HG02885 (cell line): Measurements from ENCODE around the gene GEN1.

ENCODE experiments used
- ATAC-seq: cut with Tn5 transposase; IDR thresholded peaks from one replicate; pipeline ENCODE4 v1.9.1; 2021; ENCODE audit warnings: mild to moderate bottlenecking; ENCODE audit not compliant: unreplicated experiment, poor library complexity

The GEN1 gene, protein sequence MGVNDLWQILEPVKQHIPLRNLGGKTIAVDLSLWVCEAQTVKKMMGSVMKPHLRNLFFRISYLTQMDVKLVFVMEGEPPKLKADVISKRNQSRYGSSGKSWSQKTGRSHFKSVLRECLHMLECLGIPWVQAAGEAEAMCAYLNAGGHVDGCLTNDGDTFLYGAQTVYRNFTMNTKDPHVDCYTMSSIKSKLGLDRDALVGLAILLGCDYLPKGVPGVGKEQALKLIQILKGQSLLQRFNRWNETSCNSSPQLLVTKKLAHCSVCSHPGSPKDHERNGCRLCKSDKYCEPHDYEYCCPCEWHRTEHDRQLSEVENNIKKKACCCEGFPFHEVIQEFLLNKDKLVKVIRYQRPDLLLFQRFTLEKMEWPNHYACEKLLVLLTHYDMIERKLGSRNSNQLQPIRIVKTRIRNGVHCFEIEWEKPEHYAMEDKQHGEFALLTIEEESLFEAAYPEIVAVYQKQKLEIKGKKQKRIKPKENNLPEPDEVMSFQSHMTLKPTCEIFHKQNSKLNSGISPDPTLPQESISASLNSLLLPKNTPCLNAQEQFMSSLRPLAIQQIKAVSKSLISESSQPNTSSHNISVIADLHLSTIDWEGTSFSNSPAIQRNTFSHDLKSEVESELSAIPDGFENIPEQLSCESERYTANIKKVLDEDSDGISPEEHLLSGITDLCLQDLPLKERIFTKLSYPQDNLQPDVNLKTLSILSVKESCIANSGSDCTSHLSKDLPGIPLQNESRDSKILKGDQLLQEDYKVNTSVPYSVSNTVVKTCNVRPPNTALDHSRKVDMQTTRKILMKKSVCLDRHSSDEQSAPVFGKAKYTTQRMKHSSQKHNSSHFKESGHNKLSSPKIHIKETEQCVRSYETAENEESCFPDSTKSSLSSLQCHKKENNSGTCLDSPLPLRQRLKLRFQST

DNA sequence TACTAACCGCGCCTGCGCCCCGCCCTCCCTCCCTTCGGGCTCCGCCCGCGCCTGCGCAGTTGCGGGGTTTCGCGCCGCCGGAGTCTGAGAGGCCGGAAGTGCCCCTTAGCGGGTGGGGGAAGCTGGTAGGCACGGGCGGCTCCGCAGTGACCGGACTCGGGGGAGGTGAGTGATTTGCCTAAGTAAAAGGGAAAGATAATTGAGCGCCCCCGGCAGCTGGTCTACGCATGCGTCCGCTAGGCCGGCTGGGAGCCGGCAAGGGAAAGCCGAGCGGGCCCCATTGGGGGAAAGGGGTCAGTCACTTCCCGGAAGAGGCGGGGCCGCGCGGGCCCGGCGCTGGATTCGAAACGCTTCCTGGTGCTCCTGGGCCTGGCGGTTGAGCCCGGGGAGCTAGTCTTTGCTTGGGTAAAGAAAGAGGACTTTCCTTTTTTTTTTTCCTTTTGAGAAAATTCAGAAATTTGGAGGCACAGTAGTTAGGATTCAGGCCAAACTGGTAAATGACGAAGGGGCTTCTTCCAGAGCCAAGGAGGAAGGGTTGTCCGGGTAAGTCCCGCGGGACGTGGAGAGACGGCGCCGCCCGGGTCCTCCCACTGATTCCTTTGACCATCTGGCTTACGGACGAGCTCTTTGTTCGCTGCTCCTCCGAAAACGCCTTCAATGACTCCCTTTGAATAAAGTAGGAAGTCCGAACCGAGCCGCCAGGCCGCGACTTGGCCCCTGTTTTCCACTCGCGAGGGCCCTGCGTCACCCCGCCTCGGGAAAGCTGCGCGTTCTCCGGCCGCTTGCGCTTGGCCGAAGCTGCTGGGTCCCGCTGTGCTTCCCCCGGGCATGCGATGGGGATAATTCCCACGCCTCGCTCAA lies at the start of gene GEN1, which contains the start of gene SMC6:
Gene GEN1, plus strand, starts transcription at position 336 of the 861 bp plus-strand sequence. CDS start 5,806 bp downstream, outside the sequence.
Gene SMC6, minus strand, starts transcription at position 8 of the 861 bp plus-strand sequence. CDS start 7,864 bp downstream, outside the sequence.
- peak; percentile 70 for ATAC-seq

DNA sequence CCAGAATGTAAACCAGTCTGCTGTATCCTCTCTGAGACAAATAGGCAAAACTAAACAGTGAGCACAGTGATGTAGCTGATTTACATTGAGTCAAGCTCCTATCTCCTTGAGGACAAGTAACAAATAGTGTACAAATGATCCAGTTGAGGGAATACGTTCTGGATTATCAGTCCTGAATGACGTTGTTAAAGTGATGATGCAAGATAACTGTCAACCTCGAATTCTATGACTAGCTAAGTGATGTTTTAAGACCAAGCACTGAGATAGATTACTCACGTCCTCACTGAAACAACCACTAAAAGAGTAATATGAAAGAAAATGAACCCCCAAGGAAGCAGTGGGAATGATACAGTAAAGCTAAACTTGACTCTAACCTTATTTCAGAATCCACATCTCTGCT lies 47.1 kb upstream of the GEN1 start:
- ATAC-seq: no peak

DNA sequence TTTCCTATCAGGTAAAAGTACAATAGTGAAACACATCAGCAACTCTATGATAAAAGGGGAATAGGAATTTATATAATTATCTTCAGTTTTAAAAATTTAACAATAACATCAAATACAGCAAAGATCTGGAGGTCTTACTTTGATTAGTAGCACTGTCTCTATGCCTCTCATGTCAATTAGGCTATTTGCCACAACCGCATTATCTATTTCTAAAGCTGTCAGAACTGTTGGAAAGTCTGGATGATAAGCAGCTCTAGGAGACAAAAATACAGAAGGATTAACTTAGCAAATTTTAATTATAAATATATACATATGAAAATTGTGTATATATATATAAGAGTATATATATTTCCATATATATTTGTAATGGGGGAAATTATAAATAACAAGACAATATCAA lies 45.4 kb upstream of the GEN1 start:
- ATAC-seq: no peak

DNA sequence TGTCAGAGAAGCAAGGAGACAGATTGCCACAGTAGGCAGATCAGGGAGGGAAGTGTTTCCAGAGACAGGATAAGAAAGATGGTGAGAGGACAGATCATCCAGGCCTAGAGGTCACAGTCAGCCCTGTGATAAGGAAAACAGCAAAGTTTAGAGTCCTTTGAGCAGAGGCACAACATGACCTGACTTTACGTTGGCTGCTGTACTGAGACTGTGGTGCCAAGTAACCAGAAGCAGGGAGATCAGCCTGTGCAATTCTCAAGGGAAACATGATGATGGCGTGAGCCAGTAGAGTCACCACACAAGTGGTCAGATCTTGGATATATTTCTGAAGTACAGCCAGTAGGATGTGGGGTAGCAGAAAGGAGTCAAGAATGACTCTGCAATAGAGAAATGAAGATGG lies 44.0 kb upstream of the GEN1 start:
- no peak for ATAC-seq

DNA sequence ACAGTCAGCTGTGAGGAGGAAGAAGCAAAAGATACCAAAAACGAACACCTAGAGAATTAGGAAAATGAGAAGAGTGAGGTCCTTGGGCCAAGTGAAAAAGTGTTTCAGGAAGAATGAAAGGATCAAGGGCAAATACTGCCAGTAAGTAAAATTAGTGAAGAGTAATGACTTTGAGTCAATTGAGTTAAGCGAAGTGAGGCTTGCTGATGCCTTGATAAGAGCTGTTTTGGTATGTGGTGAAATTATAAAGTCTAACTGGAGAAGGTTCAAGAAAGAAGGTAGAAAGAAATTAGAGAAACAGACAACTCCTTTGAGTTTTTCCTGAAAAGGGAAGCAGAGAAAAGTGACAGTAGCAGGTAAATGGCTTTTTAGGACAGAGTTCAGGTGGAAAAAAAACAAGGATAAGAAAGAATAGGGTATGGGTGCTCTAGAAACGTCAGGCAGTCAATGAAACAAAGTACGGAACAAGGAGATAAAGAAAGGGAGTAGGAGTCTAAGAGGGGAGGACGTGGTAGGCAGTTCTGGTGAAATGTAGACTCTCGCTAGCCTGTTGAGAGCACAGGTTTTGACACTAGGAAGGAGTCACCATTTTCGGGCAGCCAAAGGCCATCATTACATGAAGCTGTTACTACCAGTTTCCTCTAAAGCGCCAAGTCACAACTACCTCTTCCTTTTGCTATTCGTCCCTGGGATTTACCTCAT lies 43.2 kb upstream of the GEN1 start:
- ATAC-seq: no peak

DNA sequence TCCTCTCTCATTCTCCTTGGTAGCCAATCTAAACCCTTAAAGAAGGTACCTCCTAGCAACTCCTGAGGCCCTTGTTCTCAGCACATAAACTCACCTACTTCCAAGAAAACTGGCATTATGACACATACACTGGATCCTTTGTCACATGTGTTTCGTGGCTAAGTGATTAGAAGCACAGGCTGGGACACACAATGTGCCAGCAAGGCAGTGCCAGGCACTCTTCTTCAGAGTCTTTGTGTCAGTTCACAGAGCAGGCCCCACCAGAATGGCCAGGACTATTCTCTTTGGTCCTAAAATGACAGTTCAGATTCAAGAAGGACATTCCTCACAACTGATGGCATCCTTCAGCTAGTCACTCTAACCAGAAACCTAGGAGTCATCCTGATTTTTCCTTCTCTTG lies 40.6 kb upstream of the GEN1 start:
- no peak for ATAC-seq

DNA sequence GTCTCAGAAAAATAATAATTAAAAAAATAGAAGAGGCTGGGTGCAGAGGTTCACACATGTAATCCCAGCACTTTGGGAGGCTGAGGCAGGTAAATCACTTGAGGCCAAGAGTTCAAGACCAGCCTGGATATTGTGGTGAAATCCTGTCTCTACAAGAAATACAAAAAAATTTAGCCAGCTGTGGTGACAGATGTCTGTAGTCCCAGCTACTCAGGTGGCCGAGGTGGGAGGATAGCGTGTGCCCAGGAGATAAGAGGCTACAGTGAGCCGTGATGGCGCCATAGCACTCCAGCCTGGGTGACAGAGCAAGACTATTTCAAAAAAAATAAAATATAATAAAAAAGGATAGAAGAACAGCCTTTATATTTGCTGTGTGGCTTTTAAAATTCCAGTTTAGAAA lies 36.3 kb upstream of the GEN1 start:
- no peak for ATAC-seq

DNA sequence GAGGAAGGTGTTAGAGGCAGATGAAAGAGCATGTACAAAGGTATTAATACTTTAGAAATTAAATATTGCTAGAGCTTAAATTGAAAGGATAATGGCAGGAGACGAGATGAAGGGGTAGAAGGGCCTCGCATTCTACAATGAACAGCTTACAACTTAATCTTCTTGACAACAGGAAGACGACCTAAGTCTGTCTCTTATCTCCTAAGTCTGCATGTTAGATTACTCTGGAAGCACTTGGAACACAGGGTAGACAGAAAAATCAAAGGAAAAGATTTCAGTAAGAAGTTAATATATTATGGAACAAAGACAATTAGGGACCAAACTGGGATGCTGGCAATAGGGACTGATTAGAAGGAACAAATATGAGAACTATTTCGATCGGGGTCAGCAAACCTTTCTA lies 35.2 kb upstream of the GEN1 start:
- no peak for ATAC-seq

DNA sequence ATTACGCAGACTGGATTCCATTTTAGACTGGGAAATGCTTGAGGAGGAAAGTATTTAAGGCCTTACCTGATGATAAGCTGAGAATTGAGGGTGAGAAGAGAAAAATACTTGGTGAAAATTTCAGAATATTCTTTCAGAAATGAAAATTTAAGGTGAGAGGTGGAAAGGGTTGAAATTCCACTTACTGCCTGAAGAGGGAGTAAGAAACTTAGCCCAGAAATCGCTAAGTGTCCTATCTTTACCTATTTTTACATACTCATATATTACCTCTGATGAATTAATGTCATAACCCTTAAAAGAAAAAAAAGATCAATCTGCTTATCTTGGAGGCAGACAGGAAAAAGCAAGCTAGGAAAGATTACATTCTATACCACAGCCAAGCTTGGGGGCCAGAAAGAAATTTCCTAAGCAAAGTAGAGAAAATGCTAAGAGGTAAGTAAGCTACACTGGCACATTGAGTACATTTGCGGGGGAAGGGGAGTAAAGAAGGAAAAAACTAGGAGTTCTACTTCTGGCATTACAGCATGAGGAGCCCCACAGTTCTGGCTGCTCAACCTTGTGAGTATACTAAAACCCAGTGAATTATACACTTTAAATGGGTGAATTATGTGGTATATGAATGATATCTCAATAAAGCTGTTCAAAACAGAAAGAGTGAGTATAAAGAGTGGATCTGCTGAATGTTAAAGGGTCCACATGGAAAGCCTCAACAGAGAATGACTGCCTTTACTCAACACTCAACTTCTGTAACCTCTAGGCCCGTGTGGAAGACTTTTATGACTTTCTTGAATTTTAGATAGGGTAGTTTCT lies 34.2 kb upstream of the GEN1 start:
- ATAC-seq: peak; percentile 71

DNA sequence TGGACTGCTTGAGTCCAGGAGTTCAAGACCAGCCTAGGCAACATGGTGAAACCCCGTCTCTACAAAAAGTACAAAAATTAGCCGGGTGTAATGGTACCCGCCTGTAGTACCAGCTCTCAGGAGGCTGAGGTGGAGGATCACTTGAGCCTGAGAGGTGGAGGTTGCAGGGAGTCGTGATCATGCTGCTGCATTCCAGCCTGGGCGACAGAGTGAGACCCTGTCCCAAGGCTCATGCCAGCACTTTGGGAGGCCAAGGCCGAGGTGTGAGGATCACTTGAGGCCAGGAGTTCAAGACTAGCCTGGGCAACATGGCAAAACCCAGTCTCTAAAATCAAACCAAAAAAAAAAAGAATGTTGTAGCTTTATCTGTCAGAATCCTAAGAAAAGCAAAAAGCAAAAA lies 25.7 kb upstream of the GEN1 start:
- ATAC-seq: no peak

DNA sequence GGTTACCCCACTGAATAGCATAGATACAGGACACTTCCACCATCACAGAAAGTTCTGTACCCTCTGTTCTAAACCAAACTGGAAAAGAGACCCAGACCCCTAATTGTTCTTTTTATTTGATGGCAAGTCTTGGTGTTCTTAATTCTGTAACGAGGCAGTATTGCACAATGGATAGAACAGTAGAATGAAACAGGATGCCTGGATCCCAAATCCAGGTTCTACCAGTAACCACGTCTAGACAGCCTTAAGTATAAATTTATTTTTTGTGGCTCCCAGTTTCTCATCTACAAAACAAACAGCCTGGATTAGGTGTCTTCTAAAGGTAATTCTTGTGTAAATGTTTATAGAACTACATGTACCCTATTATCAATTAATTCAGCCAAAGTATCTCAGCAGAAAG lies 24.1 kb upstream of the GEN1 start:
- ATAC-seq: no peak

DNA sequence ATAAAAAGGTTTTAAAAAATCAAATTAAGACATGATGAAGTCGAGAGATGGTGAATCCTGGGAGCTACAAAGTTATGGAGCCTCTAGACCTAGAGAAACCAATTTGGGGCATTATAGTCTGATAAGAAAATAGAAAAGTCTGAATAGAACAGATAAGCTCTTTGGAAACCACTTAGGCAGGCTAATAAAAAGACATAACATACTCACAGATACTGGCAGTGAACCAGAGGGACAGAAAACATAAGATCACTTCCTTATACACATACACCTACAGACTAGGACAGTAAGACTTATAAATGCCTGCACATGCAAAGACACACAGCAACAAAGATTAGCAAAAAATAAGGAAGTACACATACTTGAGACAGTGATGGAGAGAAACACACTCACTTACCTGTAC lies 20.3 kb upstream of the GEN1 start:
- no peak for ATAC-seq

DNA sequence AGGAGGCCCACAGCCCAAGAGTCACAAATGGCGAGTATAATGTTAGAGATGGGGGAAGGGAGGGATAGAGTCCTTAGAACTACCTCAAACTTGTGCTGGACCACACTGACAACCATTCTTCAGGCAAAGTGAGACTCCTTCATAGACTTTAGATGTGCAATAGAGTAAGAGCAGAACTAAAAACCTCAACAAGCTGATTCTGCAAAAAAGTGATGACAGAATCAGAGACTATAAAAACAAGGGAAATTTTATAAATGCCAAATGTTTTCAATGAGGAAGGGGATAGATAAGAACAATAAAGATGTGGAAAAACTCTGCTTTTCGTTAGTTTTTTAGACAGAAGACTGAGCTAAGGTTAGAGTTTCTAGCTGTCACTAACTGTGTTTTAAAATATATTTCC lies 18.1 kb upstream of the GEN1 start:
- no peak for ATAC-seq

DNA sequence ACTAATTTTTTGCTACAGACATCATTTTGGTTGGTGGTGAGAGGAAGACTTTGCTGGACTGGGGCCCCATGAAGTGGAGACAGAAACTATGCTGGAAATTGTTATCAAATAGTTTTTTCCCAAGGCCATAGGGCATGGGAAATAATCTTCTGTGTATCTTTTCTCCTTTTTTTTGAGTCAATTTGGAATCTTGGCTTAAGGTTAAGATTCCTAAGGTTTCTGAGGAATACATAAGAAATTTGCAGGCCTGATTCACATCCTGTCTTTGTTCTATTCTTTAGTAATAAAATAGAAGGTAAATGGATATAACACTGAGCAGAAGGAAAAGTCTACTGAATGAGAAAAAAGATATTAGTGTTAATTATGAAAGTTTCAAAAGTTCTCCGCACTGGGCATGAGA lies 16.9 kb upstream of the GEN1 start:
- no peak for ATAC-seq

DNA sequence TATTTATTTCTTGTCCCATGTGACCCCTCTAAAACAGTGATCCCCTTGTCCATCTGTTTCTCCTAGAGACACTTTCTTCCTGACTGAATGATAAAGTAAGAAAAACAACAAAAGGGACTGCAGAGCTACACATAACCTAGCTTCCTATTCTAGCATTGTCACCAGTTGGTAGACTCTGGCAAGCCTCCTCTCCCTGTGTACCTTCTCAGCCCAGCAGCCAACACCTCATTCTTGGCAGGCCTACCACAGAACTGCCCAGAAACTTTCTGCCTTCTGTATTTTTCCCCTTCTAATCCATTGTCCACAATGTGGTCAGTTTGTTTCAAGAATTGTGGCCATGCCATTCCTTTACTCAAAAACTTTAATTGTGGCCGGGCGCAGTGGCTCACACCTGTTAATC lies 13.7 kb upstream of the GEN1 start:
- no peak for ATAC-seq

DNA sequence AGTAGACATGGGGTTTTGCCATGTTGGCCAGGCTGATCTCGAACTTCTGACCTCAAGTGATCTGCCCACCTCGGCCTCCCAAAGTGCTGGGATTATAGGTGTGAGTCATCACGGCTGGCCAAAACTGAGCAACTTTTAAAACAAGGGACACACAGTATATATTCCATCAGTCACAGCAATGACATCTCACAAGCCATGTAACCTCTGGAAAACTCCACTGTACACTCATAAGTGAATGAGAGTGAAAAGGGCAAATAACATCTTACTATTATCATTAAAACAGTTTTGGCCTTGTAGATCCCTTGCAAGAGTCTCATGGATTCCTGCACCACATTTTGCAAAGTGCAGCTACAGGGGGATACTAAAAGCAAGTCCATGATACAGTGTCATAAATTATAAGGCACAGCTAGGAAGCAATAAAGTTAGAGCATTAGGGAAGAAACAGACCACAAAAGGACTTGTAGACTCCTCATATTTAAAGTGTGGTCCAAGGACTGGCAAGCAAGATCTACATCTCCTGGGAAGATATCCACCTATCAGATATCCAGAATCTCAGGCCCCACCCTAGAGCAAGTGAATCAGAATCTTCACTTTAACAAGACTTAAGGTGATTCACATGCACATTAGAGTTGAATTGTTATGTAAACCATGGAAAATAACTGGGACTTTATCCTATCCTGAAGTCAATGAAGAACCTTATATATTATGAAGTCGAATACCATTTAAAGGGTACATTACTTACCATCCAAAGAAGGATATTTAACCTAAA lies 6.1 kb upstream of the GEN1 start:
- no peak for ATAC-seq

DNA sequence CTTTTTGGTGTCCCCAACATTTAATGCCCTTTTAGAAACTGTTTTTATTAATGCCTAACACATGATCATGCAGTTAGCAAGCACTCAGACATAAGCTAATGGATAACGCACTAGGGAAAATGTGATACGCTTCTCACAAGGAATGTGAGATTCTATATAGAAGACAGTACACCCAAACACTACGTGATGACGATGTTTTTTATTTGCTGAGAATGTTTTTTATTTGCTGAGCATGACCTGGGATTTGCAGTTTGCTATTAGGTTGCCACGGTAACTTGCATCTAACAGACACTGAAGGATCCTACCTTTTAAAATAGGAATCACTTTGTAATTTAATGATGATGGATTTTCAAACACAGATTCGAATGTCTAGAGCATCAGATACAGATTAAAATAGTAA lies 5.2 kb upstream of the GEN1 start:
- no peak for ATAC-seq

DNA sequence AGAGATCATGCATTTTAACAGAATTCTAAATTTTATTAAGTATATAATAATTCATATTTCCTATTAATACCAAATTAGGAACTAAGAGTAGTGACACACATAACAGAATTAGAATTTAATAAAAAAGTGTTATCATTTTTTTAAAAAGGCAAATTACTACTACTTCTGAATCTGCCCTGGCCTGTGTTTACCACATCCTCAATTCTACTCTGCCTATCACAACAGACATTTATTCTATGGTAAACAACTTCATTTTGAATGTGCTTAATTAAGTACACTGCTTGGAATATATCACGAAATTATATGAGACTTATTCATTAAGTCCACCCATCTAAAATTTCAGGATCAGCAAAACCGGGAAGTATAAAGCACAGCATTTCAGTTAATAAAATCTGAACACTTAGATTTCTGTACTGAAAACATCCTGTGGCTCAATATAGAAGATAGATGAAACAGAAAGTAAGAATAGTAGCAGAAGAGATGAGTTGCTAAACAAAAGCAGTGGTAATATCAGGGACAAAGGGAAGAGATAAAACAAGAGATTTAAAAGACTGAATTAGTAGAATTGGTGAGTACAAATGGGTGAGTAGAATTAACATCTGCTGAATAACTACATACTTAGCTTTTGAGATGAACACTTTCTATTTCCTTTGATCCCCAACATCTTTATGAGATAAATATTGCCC lies 4.0 kb upstream of the GEN1 start:
- peak; percentile 22 for ATAC-seq
